Thyroid gland (tissue), 4 donors: Measurements from ENCODE around the gene RSPH1. TPM values are rescaled to one million over a fixed set of nuclear protein-coding genes. Genes with fewer than 3 reads are reported as not detected.

Source experiments
- DNase-seq, 2 donors: peaks; one replicate each; pipeline ENCODE4 v3.0.0-alpha.2; 2019
- H3K27ac ChIP-seq, 3 donors: fragments of 200-600 bp; sonication (generic); 1 replicate in 2 of 3; 2 replicates in 1 of 3; pipeline ENCODE4 v1.5.1; 2016 to 2019; ENCODE audit warnings: mild to moderate bottlenecking in 1 of 3, moderate library complexity in 1 of 3
- H3K27me3 ChIP-seq: fragments of 200-600 bp; sonication (generic); one replicate; pipeline ENCODE4 v1.5.1; 2019
- H3K36me3 ChIP-seq, 2 donors: fragments of 200-600 bp; sonication (generic); one replicate each; pipeline ENCODE4 v1.5.1; 2016 to 2019
- H3K4me1 ChIP-seq, 2 donors: fragments of 200-600 bp; sonication (generic); one replicate each; pipeline ENCODE4 v1.5.1; 2017 to 2019
- H3K4me3 ChIP-seq, 3 donors: fragments of 200-600 bp; sonication (generic); replicated peaks in 1 of 3; 1 replicate in 2 of 3; 2 replicates in 1 of 3; pipeline ENCODE4 v1.5.1; 2016; ENCODE audit warnings: mild to moderate bottlenecking in 1 of 3
- H3K9me3 ChIP-seq: fragments of 200-600 bp; sonication (generic); one replicate; pipeline ENCODE4 v1.5.1; 2017
- CTCF ChIP-seq, 6 experiments: fragments of 200-600 bp in 3 of 6; fragments of 450-650 bp in 3 of 6; sonication (generic) in 3 of 6; IDR thresholded peaks; one replicate each; pipeline ENCODE4 v1.5.1; 2016 to 2019; ENCODE audit warnings: antibody characterized with exemption in 6 of 6, mild to moderate bottlenecking in 2 of 6, inconsistent platforms in 1 of 6, moderate library complexity in 1 of 6
- POLR2A ChIP-seq, 2 donors: fragments of 450-650 bp; IDR thresholded peaks; one replicate each; pipeline ENCODE4 v1.6.1; 2017; ENCODE audit warnings: antibody characterized with exemption in 2 of 2, mild to moderate bottlenecking in 2 of 2, moderate library complexity in 1 of 2
- WGBS, 2 donors: methylation state at CpG; one replicate each; pipeline ENCODE4 v1.1.5; 2017; 5-methylcytosine and 5-hydroxymethylcytosine counted together
- intact Hi-C: fragments of 100-400 bp; cut with DNase I; formaldehyde crosslinking; loops from one replicate; pipeline ENCODE4 v1.15.1; 2023
- total RNA-seq, 4 donors: library from RNA; depleted of rRNA; stranded (reverse); fragments of >200 nt; gene quantifications; one replicate each; pipeline ENCODE4 v1.2.3, GENCODE V29; 2016

The RSPH1 gene
- total RNA-seq, 4 donors from 2014 or later, result 2.7 to 3.7 (median 3.0) TPM

- Histone ChIP-seq H3K4me3 (no peak overlapping the region), H3K27ac (no peak overlapping the region), H3K36me3 (no peaks in the 10 kb centered on the region), H3K9me3 (no peaks in the 10 kb centered on the region), H3K27me3 (no peaks in the 10 kb centered on the region), H3K4me1 (no peaks in the 10 kb centered on the region)
- intact Hi-C loops, result no loop called here
- no peak for DNase-seq
- 25 to 26% methylated on average over 9 of the region's 9 CpGs for WGBS, 2 donors
- TF ChIP-seq CTCF (IDR thresholded peaks at IDR 0.05) (no peak), POLR2A (IDR thresholded peaks at IDR 0.05) (no peak)
Measured at GRCh38 chr21:42429856-42430255, 66.2 kb downstream of the RSPH1 start.

DNA sequence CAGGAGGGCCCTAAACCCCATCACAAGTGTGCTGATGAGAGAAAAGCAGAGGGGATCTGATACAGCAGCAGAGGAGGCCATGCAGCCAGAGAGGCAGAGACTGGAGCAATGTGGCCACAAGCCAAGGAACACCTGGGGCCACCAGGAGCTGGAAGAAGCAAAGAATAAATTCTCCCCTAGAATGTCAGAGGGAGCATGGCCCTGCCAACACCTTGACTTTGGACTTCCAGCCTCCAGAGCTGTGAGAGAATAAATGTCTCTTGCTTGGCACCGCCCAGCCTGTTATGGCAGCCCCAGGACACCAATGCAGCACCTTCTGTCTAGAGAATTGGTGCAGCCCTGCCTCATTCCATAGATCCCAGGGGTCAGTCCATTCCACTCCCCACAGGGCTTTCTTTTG, 67.0 kb downstream of the RSPH1 start:
- Histone ChIP-seq H3K27me3 (no peaks in the 10 kb centered on the region), H3K4me3 (no peak overlapping the region), H3K4me1 (no peaks in the 10 kb centered on the region), H3K27ac (no peak overlapping the region), H3K36me3 (no peaks in the 10 kb centered on the region), H3K9me3 (no peaks in the 10 kb centered on the region)
- TF ChIP-seq CTCF (IDR thresholded peaks at IDR 0.05) (no peak), POLR2A (IDR thresholded peaks at IDR 0.05) (no peak)
- 89 to 100% methylated on average over 1 of the region's 1 CpG for WGBS, 2 donors
- intact Hi-C loops, result no loop called here
- no peak for DNase-seq

GRCh38 chr21:42427809-42428419, 68.1 kb downstream of the RSPH1 start:
- H3K27me3 ChIP-seq, result no peaks in the 10 kb centered on the region

DNA sequence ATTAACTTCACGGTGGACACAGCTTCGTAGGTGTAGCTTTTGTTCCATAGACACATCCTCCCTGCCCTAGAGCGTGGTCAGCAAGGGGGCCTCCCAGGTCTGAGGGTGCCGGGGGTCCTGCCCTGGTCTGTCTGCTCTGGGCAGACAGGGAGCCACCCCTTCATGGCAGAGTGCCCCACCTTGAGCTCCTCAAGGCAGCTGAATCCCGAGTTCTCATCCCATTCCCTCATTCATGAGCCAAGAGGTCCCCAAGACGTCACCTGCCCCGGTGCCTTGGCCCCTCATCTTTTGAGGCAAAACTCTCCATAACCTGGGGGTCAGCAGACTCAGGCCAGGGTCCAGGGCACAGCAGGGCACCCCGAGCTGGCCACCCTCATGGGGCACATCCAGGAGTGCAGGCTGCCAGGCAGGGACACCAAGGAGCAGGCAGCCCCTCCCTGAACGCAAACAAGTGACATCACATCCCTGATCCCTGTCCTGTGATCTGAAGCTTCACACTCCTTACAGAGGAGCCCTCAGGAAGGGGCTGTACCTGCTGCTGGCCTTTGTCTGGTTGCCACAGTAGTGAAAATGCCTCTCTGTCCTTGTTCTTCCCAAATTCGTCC, 69.0 kb downstream of the RSPH1 start:
- no peaks in the 10 kb centered on the region for H3K27me3 ChIP-seq
- no peaks in the 10 kb centered on the region for H3K4me1 ChIP-seq
- WGBS, 2 donors, result 83 to 85% methylated on average over 10 of the region's 10 CpGs
- no peak overlapping the region for H3K4me3 ChIP-seq
- TF ChIP-seq CTCF (IDR thresholded peaks at IDR 0.05), result no peak
- TF ChIP-seq POLR2A (IDR thresholded peaks at IDR 0.05), result no peak
- no peak for DNase-seq
- H3K9me3 ChIP-seq, result no peaks in the 10 kb centered on the region
- H3K36me3 ChIP-seq, result no peaks in the 10 kb centered on the region
- no peak overlapping the region for H3K27ac ChIP-seq
- intact Hi-C loops, result no loop called here

More at GRCh38 chr21:42427809-42428419, 68.1 kb downstream of the RSPH1 start:
- intact Hi-C loops, result no loop called here
- H3K36me3 ChIP-seq, result no peaks in the 10 kb centered on the region
- 80 to 82% methylated on average over 10 of the region's 10 CpGs for WGBS, 2 donors
- H3K4me3 ChIP-seq, result no peak overlapping the region
- H3K4me1 ChIP-seq, result no peaks in the 10 kb centered on the region
- no peaks in the 10 kb centered on the region for H3K9me3 ChIP-seq
- no peak for TF ChIP-seq POLR2A (IDR thresholded peaks at IDR 0.05)
- no peak for TF ChIP-seq CTCF (IDR thresholded peaks at IDR 0.05)
- H3K27ac ChIP-seq, result no peak overlapping the region
- DNase-seq, result no peak

- TF ChIP-seq CTCF (IDR thresholded peaks at IDR 0.05) (no peak), POLR2A (IDR thresholded peaks at IDR 0.05) (no peak)
- no peak overlapping the region for H3K4me3 ChIP-seq
- 83 to 88% methylated on average over 7 of the region's 7 CpGs for WGBS, 2 donors
- no peak for DNase-seq
- H3K27me3 ChIP-seq, result no peaks in the 10 kb centered on the region
- H3K36me3 ChIP-seq, result no peaks in the 10 kb centered on the region
- intact Hi-C loops, result no loop called here
- no peak overlapping the region for H3K27ac ChIP-seq
- H3K9me3 ChIP-seq, result no peaks in the 10 kb centered on the region
- no peaks in the 10 kb centered on the region for H3K4me1 ChIP-seq
Measured at GRCh38 chr21:42426424-42426823, 69.6 kb downstream of the RSPH1 start.
